ENCODE measurements around the gene PRLR.
A peak's percentile ranks its signal among the peaks of the same experiment; 100 is the strongest.

The PRLR gene

GRCh38 chr5:35228310-35228709, 2.0 kb downstream of the PRLR start:
- no peak for ATAC-seq
- TF ChIP-seq SNAI2 (CRISPR knock-in tag; IDR thresholded peaks at IDR 0.05) (no peak), PPARA (CRISPR knock-in tag; IDR thresholded peaks at IDR 0.05; ENCODE audit: borderline replicate concordance) (no peak), ESRRG (CRISPR knock-in tag; IDR thresholded peaks at IDR 0.05) (no peak), CSDC2 (CRISPR knock-in tag; IDR thresholded peaks at IDR 0.05) (no peak), BACH2 (CRISPR knock-in tag; IDR thresholded peaks at IDR 0.05; ENCODE audit: borderline replicate concordance) (no peak), ZNF8 (CRISPR knock-in tag; IDR thresholded peaks at IDR 0.05) (no peak), OSR1 (CRISPR knock-in tag; IDR thresholded peaks at IDR 0.05) (no peak), GLIS3 (CRISPR knock-in tag; IDR thresholded peaks at IDR 0.05) (no peak), ARNTL (CRISPR knock-in tag; IDR thresholded peaks at IDR 0.05; ENCODE audit: borderline replicate concordance, low read depth) (no peak), ZNF565 (CRISPR knock-in tag; conservative IDR thresholded peaks at IDR 0.05; ENCODE audit: low read depth) (no peak), ISL1 (CRISPR knock-in tag; IDR thresholded peaks at IDR 0.05) (no peak)

GRCh38 chr5:35227720-35228119, 2.6 kb downstream of the PRLR start:
- TF ChIP-seq POU6F1 (CRISPR knock-in tag; IDR thresholded peaks at IDR 0.05; ENCODE audit: borderline replicate concordance, low read depth): no peak
- TF ChIP-seq PPARA (CRISPR knock-in tag; IDR thresholded peaks at IDR 0.05; ENCODE audit: borderline replicate concordance): no peak
- no peak for TF ChIP-seq ZC3H10 (CRISPR knock-in tag; IDR thresholded peaks at IDR 0.05)
- TF ChIP-seq BACH2 (CRISPR knock-in tag; IDR thresholded peaks at IDR 0.05; ENCODE audit: borderline replicate concordance): no peak
- TF ChIP-seq ZNF70 (CRISPR knock-in tag; IDR thresholded peaks at IDR 0.05): no peak
- no peak for TF ChIP-seq GLIS3 (CRISPR knock-in tag; IDR thresholded peaks at IDR 0.05)
- no peak for TF ChIP-seq TSHZ2 (CRISPR knock-in tag; IDR thresholded peaks at IDR 0.05)
- no peak for TF ChIP-seq CSDC2 (CRISPR knock-in tag; IDR thresholded peaks at IDR 0.05)
- no peak for TF ChIP-seq ZFP30 (CRISPR knock-in tag; IDR thresholded peaks at IDR 0.05)
- no peak for TF ChIP-seq ARNTL (CRISPR knock-in tag; IDR thresholded peaks at IDR 0.05; ENCODE audit: borderline replicate concordance, low read depth)
- no peak for TF ChIP-seq CREB5 (CRISPR knock-in tag; IDR thresholded peaks at IDR 0.05; ENCODE audit: low read depth)
- TF ChIP-seq OSR1 (CRISPR knock-in tag; IDR thresholded peaks at IDR 0.05): no peak
- no peak for TF ChIP-seq ZFP3 (CRISPR knock-in tag; IDR thresholded peaks at IDR 0.05)
- TF ChIP-seq RARB (CRISPR knock-in tag; IDR thresholded peaks at IDR 0.05): no peak
- ATAC-seq: no peak

- TF ChIP-seq ZNF565 (CRISPR knock-in tag; conservative IDR thresholded peaks at IDR 0.05; ENCODE audit: low read depth): no peak
- no peak for TF ChIP-seq TSHZ2 (CRISPR knock-in tag; IDR thresholded peaks at IDR 0.05)
- no peak for TF ChIP-seq TOX (CRISPR knock-in tag; IDR thresholded peaks at IDR 0.05; ENCODE audit: borderline replicate concordance)
- TF ChIP-seq TCF4 (CRISPR knock-in tag; IDR thresholded peaks at IDR 0.05; ENCODE audit: borderline replicate concordance): peak; percentile 51; the same call in 1 of the 2 replicates
- TF ChIP-seq ESRRG (CRISPR knock-in tag; IDR thresholded peaks at IDR 0.05): no peak
- TF ChIP-seq GLIS3 (CRISPR knock-in tag; IDR thresholded peaks at IDR 0.05): no peak
- peak; percentile 25; the same call in 1 of the 2 replicates for TF ChIP-seq ISL1 (CRISPR knock-in tag; IDR thresholded peaks at IDR 0.05)
- TF ChIP-seq ZNF70 (CRISPR knock-in tag; IDR thresholded peaks at IDR 0.05): no peak
- ATAC-seq: no peak
Observed at GRCh38 chr5:35223787-35224395, 6.4 kb downstream of the PRLR start.

Measured in SK-N-SH treated with all-trans-retinoic acid at 6 μM for 48 hours (cell line).